Measurements from ENCODE around the gene BCL2L12. TPM values are rescaled to one million over a fixed set of nuclear protein-coding genes. Genes with fewer than 3 reads are reported as not detected.

The BCL2L12 gene
- total RNA-seq, 2 donors from 2014 or later: 2.5 to 3.0 TPM

GRCh38 chr19:49677901-49678674 lies 12.4 kb downstream of the BCL2L12 start:
- Histone ChIP-seq H3K4me1 (ENCODE audit: control insufficient read depth in 1 of 2, low read depth in 2 of 2) (peaks cover 24 to 41% of the 10 kb centered on the region in 2 donors), H3K27ac (peak overlapping the region; percentile 80 to 83), H3K36me3 (peaks cover 18% of the 10 kb centered on the region), H3K9me3 (no peaks in the 10 kb centered on the region), H3K4me3 (peak overlapping the region; percentile 87), H3K27me3 (replicated peaks; ENCODE audit: insufficient read depth) (no peaks in the 10 kb centered on the region)
- DNase-seq (ENCODE audit: low spot score) (no peak), ATAC-seq (ENCODE audit: insufficient number of reproducible peaks, low FRiP score, low read depth) (no peak)
- peak; percentile 54 for TF ChIP-seq CTCF (IDR thresholded peaks at IDR 0.05)

- no peaks in the 10 kb centered on the region for H3K27me3 ChIP-seq (replicated peaks; ENCODE audit: insufficient read depth)
- H3K36me3 ChIP-seq: peaks cover 27% of the 10 kb centered on the region
- peaks cover 24 to 41% of the 10 kb centered on the region in 2 donors for H3K4me1 ChIP-seq (ENCODE audit: control insufficient read depth in 1 of 2, low read depth in 2 of 2)
- DNase-seq (ENCODE audit: low spot score) (no peak), ATAC-seq (ENCODE audit: insufficient number of reproducible peaks, low FRiP score, low read depth) (no peak)
- no peak overlapping the region for H3K27ac ChIP-seq
- no peak for TF ChIP-seq CTCF (IDR thresholded peaks at IDR 0.05)
- no peaks in the 10 kb centered on the region for H3K9me3 ChIP-seq
- no peak overlapping the region for H3K4me3 ChIP-seq
Measured at GRCh38 chr19:49678985-49679770, 13.4 kb downstream of the BCL2L12 start.

- TF ChIP-seq CTCF (IDR thresholded peaks at IDR 0.05): no peak
- DNase-seq (ENCODE audit: low spot score) (no peak), ATAC-seq (ENCODE audit: insufficient number of reproducible peaks, low FRiP score, low read depth) (no peak)
- Histone ChIP-seq H3K27ac (peak overlapping the region in 1 of 2 donors; percentile 22), H3K27me3 (replicated peaks; ENCODE audit: insufficient read depth) (no peaks in the 10 kb centered on the region), H3K9me3 (no peaks in the 10 kb centered on the region), H3K36me3 (peaks cover 32% of the 10 kb centered on the region), H3K4me3 (no peak overlapping the region), H3K4me1 (ENCODE audit: control insufficient read depth in 1 of 2, low read depth in 2 of 2) (peaks cover 24 to 41% of the 10 kb centered on the region in 2 donors)
Measured at GRCh38 chr19:49679771-49680413, 14.2 kb downstream of the BCL2L12 start.

GRCh38 chr19:49680421-49681351 lies 15.0 kb downstream of the BCL2L12 start:
- Histone ChIP-seq H3K27me3 (replicated peaks; ENCODE audit: insufficient read depth) (no peaks in the 10 kb centered on the region), H3K27ac (peak overlapping the region in 1 of 2 donors; percentile 22), H3K4me1 (ENCODE audit: control insufficient read depth in 1 of 2, low read depth in 2 of 2) (peaks cover 24 to 41% of the 10 kb centered on the region in 2 donors), H3K4me3 (peak overlapping the region; percentile 59), H3K9me3 (no peaks in the 10 kb centered on the region), H3K36me3 (peaks cover 40% of the 10 kb centered on the region)
- TF ChIP-seq CTCF (IDR thresholded peaks at IDR 0.05): peak; percentile 100
- no peak for DNase-seq (ENCODE audit: low spot score)
- no peak for ATAC-seq (ENCODE audit: insufficient number of reproducible peaks, low FRiP score, low read depth)

Measured in thoracic aorta (tissue), 2 donors.